Measurements from ENCODE around the gene MVP.

DNA sequence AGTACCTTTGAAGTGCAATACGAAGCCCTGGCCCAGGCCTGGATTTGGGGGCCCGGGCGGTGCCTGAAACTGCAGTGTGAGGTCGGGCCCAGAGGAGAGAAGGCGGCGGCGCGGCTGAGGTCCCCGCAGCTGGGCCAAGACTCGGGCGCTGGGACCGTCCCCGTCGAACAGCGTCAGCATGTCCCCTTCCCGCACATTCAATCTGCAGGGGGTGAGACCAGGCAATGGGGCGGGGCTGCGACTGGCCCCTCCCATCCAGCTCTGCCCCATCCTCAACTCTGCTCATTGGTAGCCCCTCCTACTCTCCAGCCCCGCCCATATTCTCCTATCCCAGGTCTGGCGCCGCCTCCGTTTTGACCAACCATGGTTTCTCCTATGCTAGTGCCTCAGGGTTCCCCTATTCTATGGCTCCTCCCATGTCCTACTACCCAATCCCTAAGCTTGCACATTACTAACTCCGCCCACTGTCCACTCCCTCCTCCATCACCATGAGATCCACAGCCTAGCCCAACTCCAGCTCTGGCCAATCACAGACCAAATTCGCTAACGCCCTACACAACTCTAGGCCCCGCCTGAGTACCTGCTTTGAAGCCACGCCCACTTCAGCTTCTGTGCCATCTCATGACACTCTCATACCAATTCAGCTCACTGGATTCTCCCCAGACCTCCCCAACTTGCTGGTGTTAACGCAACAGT is 57.2 kb downstream of the MVP start:
- TF ChIP-seq, protein P1, sequence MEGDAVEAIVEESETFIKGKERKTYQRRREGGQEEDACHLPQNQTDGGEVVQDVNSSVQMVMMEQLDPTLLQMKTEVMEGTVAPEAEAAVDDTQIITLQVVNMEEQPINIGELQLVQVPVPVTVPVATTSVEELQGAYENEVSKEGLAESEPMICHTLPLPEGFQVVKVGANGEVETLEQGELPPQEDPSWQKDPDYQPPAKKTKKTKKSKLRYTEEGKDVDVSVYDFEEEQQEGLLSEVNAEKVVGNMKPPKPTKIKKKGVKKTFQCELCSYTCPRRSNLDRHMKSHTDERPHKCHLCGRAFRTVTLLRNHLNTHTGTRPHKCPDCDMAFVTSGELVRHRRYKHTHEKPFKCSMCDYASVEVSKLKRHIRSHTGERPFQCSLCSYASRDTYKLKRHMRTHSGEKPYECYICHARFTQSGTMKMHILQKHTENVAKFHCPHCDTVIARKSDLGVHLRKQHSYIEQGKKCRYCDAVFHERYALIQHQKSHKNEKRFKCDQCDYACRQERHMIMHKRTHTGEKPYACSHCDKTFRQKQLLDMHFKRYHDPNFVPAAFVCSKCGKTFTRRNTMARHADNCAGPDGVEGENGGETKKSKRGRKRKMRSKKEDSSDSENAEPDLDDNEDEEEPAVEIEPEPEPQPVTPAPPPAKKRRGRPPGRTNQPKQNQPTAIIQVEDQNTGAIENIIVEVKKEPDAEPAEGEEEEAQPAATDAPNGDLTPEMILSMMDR (IDR thresholded peaks at IDR 0.05) = no peak
- TF ChIP-seq POLR2A (IDR thresholded peaks at IDR 0.05) = no peak
